ENCODE data around the gene DYNC1LI2. TPM values are rescaled to one million over a fixed set of nuclear protein-coding genes. Genes with fewer than 3 reads are reported as not detected.

The DYNC1LI2 gene
- total RNA-seq, 1 donor from 2014 or later, result 179 TPM

GRCh38 chr16:66741169-66741900 is 10.1 kb downstream of the DYNC1LI2 start:
- no peak for DNase-seq (ENCODE audit: low spot score, unreplicated experiment)
- Mint-ChIP-seq H3K27me3 (no peaks in the 10 kb centered on the region), H3K4me3 (ENCODE audit: low read depth) (no peak overlapping the region), H3K36me3 (ENCODE audit: insufficient read depth) (peaks cover 26% of the 10 kb centered on the region), H3K4me1 (ENCODE audit: low read depth) (peaks cover 18% of the 10 kb centered on the region), H3K9me3 (ENCODE audit: low read depth) (no peaks in the 10 kb centered on the region), H3K27ac (peak overlapping the region; percentile 15)
- TF ChIP-seq CTCF (IDR thresholded peaks at IDR 0.05; ENCODE audit: unreplicated experiment), result no peak

GRCh38 chr16:66740533-66740932 is 10.9 kb downstream of the DYNC1LI2 start:
- Mint-ChIP-seq H3K36me3 (ENCODE audit: insufficient read depth) (peaks cover 28% of the 10 kb centered on the region), H3K27ac (no peak overlapping the region)

GRCh38 chr16:66740010-66740409 is 11.4 kb downstream of the DYNC1LI2 start:
- no peaks in the 10 kb centered on the region for H3K27me3 Mint-ChIP-seq
- TF ChIP-seq CTCF (IDR thresholded peaks at IDR 0.05; ENCODE audit: unreplicated experiment), result peak; percentile 71
- H3K9me3 Mint-ChIP-seq (ENCODE audit: low read depth), result no peaks in the 10 kb centered on the region
- H3K36me3 Mint-ChIP-seq (ENCODE audit: insufficient read depth), result peaks cover 30% of the 10 kb centered on the region
- no peak overlapping the region for H3K4me3 Mint-ChIP-seq (ENCODE audit: low read depth)
- peaks cover 18% of the 10 kb centered on the region for H3K4me1 Mint-ChIP-seq (ENCODE audit: low read depth)
- DNase-seq (ENCODE audit: low spot score, unreplicated experiment), result no peak
- H3K27ac Mint-ChIP-seq, result no peak overlapping the region

More at GRCh38 chr16:66740533-66740932, 10.9 kb downstream of the DYNC1LI2 start:
- no peak for DNase-seq (ENCODE audit: low spot score, unreplicated experiment)
- no peak for TF ChIP-seq CTCF (IDR thresholded peaks at IDR 0.05; ENCODE audit: unreplicated experiment)
- Mint-ChIP-seq H3K9me3 (ENCODE audit: low read depth) (no peaks in the 10 kb centered on the region), H3K4me1 (ENCODE audit: low read depth) (peaks cover 18% of the 10 kb centered on the region), H3K4me3 (ENCODE audit: low read depth) (no peak overlapping the region), H3K27me3 (no peaks in the 10 kb centered on the region)

GRCh38 chr16:66735891-66736290 is 15.5 kb downstream of the DYNC1LI2 start:
- no peak overlapping the region for H3K27ac Mint-ChIP-seq
- no peaks in the 10 kb centered on the region for H3K9me3 Mint-ChIP-seq (ENCODE audit: low read depth)
- no peak for TF ChIP-seq CTCF (IDR thresholded peaks at IDR 0.05; ENCODE audit: unreplicated experiment)
- DNase-seq (ENCODE audit: low spot score, unreplicated experiment), result no peak
- peaks cover 6% of the 10 kb centered on the region for H3K4me1 Mint-ChIP-seq (ENCODE audit: low read depth)
- no peaks in the 10 kb centered on the region for H3K27me3 Mint-ChIP-seq
- H3K4me3 Mint-ChIP-seq (ENCODE audit: low read depth), result no peak overlapping the region
- H3K36me3 Mint-ChIP-seq (ENCODE audit: insufficient read depth), result peaks cover 44% of the 10 kb centered on the region

- Mint-ChIP-seq H3K4me3 (ENCODE audit: low read depth) (no peak overlapping the region), H3K27ac (peak overlapping the region; percentile 8), H3K27me3 (no peaks in the 10 kb centered on the region), H3K9me3 (ENCODE audit: low read depth) (no peaks in the 10 kb centered on the region), H3K36me3 (ENCODE audit: insufficient read depth) (peaks cover 44% of the 10 kb centered on the region), H3K4me1 (ENCODE audit: low read depth) (peaks cover 12% of the 10 kb centered on the region)
- TF ChIP-seq CTCF (IDR thresholded peaks at IDR 0.05; ENCODE audit: unreplicated experiment), result no peak
- DNase-seq (ENCODE audit: low spot score, unreplicated experiment), result no peak
Measured at GRCh38 chr16:66731101-66731500, 20.3 kb downstream of the DYNC1LI2 start.
